CD8-positive, alpha-beta memory T cell (primary cell): Measurements from ENCODE around the gene COG5. TPM values are rescaled to one million over a fixed set of nuclear protein-coding genes. Genes with fewer than 3 reads are reported as not detected.

ENCODE experiments used
- CTCF ChIA-PET: fragments of 350-600 bp; sonication (Branson Sonifier 250); formaldehyde crosslinking; loops from one replicate; lab custom pipeline; 2021; ENCODE audit warnings: antibody characterized with exemption; lab: Charles Lee
- POLR2A ChIA-PET: fragments of 350-600 bp; sonication (Branson Sonifier 250); formaldehyde crosslinking; loops from one replicate; lab custom pipeline; 2021; ENCODE audit warnings: antibody characterized with exemption; lab: Charles Lee
- DNase-seq, 5 donors: peaks; one replicate each; pipeline versions ENCODE4 v3.0.0 to v3.0.0-alpha.2; 2020 to 2022; ENCODE audit warnings: mixed read lengths in 1 of 5
- H3K27ac ChIP-seq: one replicate; pipeline ENCODE4 v1.7.0; 2013; ENCODE audit warnings: low read depth, mild to moderate bottlenecking, low read length, moderate library complexity
- H3K27me3 ChIP-seq: 2 replicates; pipeline ENCODE4 v1.7.0; 2013; ENCODE audit warnings: low read length, mild to moderate bottlenecking; ENCODE audit not compliant: insufficient read depth, poor library complexity, severe bottlenecking
- H3K36me3 ChIP-seq: 2 replicates; pipeline ENCODE4 v1.7.0; 2013; ENCODE audit warnings: mild to moderate bottlenecking, low read length, moderate library complexity; ENCODE audit not compliant: insufficient read depth
- H3K4me1 ChIP-seq: 2 replicates; pipeline ENCODE4 v1.7.0; 2013; ENCODE audit warnings: mild to moderate bottlenecking, low read length, moderate library complexity; ENCODE audit not compliant: insufficient read depth
- H3K4me3 ChIP-seq: 2 replicates; pipeline ENCODE4 v1.7.0; 2013; ENCODE audit warnings: mild to moderate bottlenecking, low read length
- H3K9me3 ChIP-seq: 2 replicates; pipeline ENCODE4 v1.7.0; 2013; ENCODE audit warnings: mild to moderate bottlenecking, low read length
- H3K27ac Mint-ChIP-seq, 8 donors: one replicate each; pipeline ENCODE4 v1.8.0; 2020 to 2021; ENCODE audit warnings: mixed read lengths in 8 of 8, mild to moderate bottlenecking in 6 of 8, inconsistent platforms in 3 of 8, moderate library complexity in 3 of 8
- H3K27me3 Mint-ChIP-seq, 2 donors: one replicate each; pipeline ENCODE4 v1.8.0; 2020 to 2021; ENCODE audit warnings: mixed read lengths in 2 of 2, mild to moderate bottlenecking in 1 of 2, moderate library complexity in 1 of 2
- H3K36me3 Mint-ChIP-seq, 3 donors: one replicate each; pipeline ENCODE4 v1.8.0; 2020 to 2021; ENCODE audit warnings: mixed read lengths in 3 of 3, inconsistent platforms in 1 of 3, mild to moderate bottlenecking in 1 of 3
- H3K4me1 Mint-ChIP-seq, 3 donors: one replicate each; pipeline ENCODE4 v1.8.0; 2020 to 2021; ENCODE audit warnings: mixed read lengths in 3 of 3, inconsistent platforms in 1 of 3, mild to moderate bottlenecking in 1 of 3
- H3K4me3 Mint-ChIP-seq, 7 donors: one replicate each; pipeline ENCODE4 v1.8.0; 2020 to 2021; ENCODE audit warnings: mixed read lengths in 7 of 7, mild to moderate bottlenecking in 6 of 7, moderate library complexity in 4 of 7, inconsistent platforms in 2 of 7
- H3K9me3 Mint-ChIP-seq, 5 donors: one replicate each; pipeline ENCODE4 v1.8.0; 2020 to 2022; ENCODE audit warnings: mixed read lengths in 5 of 5, mild to moderate bottlenecking in 3 of 5, moderate library complexity in 2 of 5, inconsistent platforms in 1 of 5
- polyA plus RNA-seq: library from polyadenylated mRNA; unstranded; fragments of 300-500 nt; fragmentation: Illumina TruSeq; gene quantifications from one replicate; pipeline ENCODE4 v1.2.3, GENCODE V29; 2021
- total RNA-seq, 2 experiments: library from RNA; stranded (reverse); gene quantifications; one replicate each; pipeline ENCODE4 v1.2.3, GENCODE V29; 2021

COG5 gene
- total and polyA plus RNA-seq, 3 experiments from 2014 or later = 29.2 to 39.4 (median 38.9) TPM

- peaks cover 15 to 93% (median 24%) of the 10 kb centered on the region in 3 donors for H3K36me3 Mint-ChIP-seq
- Histone ChIP-seq H3K27me3 (no peaks in the 10 kb centered on the region), H3K27ac (no peak overlapping the region), H3K4me3 (no peak overlapping the region), H3K4me1 (no peaks in the 10 kb centered on the region), H3K9me3 (no peaks in the 10 kb centered on the region), H3K36me3 (peaks cover 23% of the 10 kb centered on the region)
- DNase-seq = no peak
- POLR2A ChIA-PET = no interaction called here
- peak overlapping the region in 2 of 8 donors; percentile 56 to 74 for H3K27ac Mint-ChIP-seq
- CTCF ChIA-PET = interaction anchor here (0.6 to 2.3 kb wide), 3 partner anchors 9 to 468 kb away, joined by 3 to 5 read pairs (median 4); no protein-coding TSS in a partner anchor
- H3K4me1 Mint-ChIP-seq = peaks cover 0 to 2% (median 0%) of the 10 kb centered on the region in 3 donors
- no peak overlapping the region for H3K4me3 Mint-ChIP-seq
- no peaks in the 10 kb centered on the region for H3K9me3 Mint-ChIP-seq
- H3K27me3 Mint-ChIP-seq = no peaks in the 10 kb centered on the region
Measured at GRCh38 chr7:107206706-107207105, 357.0 kb downstream of the COG5 start.

GRCh38 chr7:107206136-107206535, 357.6 kb downstream of the COG5 start:
- no peak overlapping the region for H3K4me3 ChIP-seq

GRCh38 chr7:107203607-107204006, 360.1 kb downstream of the COG5 start:
- H3K27me3 ChIP-seq = no peaks in the 10 kb centered on the region
- H3K9me3 ChIP-seq = no peaks in the 10 kb centered on the region
- Mint-ChIP-seq H3K27me3 (no peaks in the 10 kb centered on the region), H3K4me3 (no peak overlapping the region), H3K36me3 (peaks cover 5 to 94% (median 23%) of the 10 kb centered on the region in 3 donors), H3K9me3 (no peaks in the 10 kb centered on the region), H3K27ac (peak overlapping the region in 3 of 8 donors; percentile 20 to 51 (median 21)), H3K4me1 (peaks cover 0 to 2% (median 0%) of the 10 kb centered on the region in 3 donors)
- DNase-seq = no peak
- POLR2A ChIA-PET = no interaction called here
- peaks cover 52% of the 10 kb centered on the region for H3K36me3 ChIP-seq
- CTCF ChIA-PET = interaction anchor here (1.2 kb wide), 1 partner anchor 11 kb away, joined by 3 read pairs; no protein-coding TSS in a partner anchor
- no peak overlapping the region for H3K4me3 ChIP-seq
- H3K4me1 ChIP-seq = no peaks in the 10 kb centered on the region
- H3K27ac ChIP-seq = no peak overlapping the region

More at GRCh38 chr7:107206136-107206535, 357.6 kb downstream of the COG5 start:
- Histone ChIP-seq H3K4me1 (no peaks in the 10 kb centered on the region), H3K27ac (no peak overlapping the region), H3K27me3 (no peaks in the 10 kb centered on the region), H3K9me3 (no peaks in the 10 kb centered on the region), H3K36me3 (peaks cover 28% of the 10 kb centered on the region)
- Mint-ChIP-seq H3K4me3 (no peak overlapping the region), H3K4me1 (peaks cover 0 to 2% (median 0%) of the 10 kb centered on the region in 3 donors), H3K9me3 (no peaks in the 10 kb centered on the region), H3K27me3 (no peaks in the 10 kb centered on the region), H3K36me3 (peaks cover 15 to 94% (median 24%) of the 10 kb centered on the region in 3 donors), H3K27ac (peak overlapping the region in 1 of 8 donors; percentile 74)
- POLR2A ChIA-PET = no interaction called here
- DNase-seq = no peak
- CTCF ChIA-PET = interaction anchor here (0.6 to 2.3 kb wide), 4 partner anchors 9 to 469 kb away, joined by 3 to 5 read pairs (median 4); no protein-coding TSS in a partner anchor

GRCh38 chr7:107201795-107202450, 361.8 kb downstream of the COG5 start:
- peaks cover 54% of the 10 kb centered on the region for H3K36me3 ChIP-seq
- peaks cover 2 to 3% (median 2%) of the 10 kb centered on the region in 3 donors for H3K4me1 Mint-ChIP-seq
- POLR2A ChIA-PET = interaction anchor here (0.6 kb wide), 1 partner anchor 52 kb away, joined by 3 read pairs; no protein-coding TSS in a partner anchor
- peaks cover 5 to 94% (median 27%) of the 10 kb centered on the region in 3 donors for H3K36me3 Mint-ChIP-seq
- peak in 1 of 5 donors; percentile 8 for DNase-seq
- no peaks in the 10 kb centered on the region for H3K9me3 ChIP-seq
- H3K4me1 ChIP-seq = no peaks in the 10 kb centered on the region
- H3K9me3 Mint-ChIP-seq = no peaks in the 10 kb centered on the region
- H3K4me3 Mint-ChIP-seq = no peak overlapping the region
- peak overlapping the region in 3 of 8 donors; percentile 5 to 36 (median 22) for H3K27ac Mint-ChIP-seq
- H3K27me3 Mint-ChIP-seq = no peaks in the 10 kb centered on the region
- CTCF ChIA-PET = interaction anchor here (1.1 to 1.2 kb wide), 3 partner anchors 10 to 55 kb away, joined by 3 read pairs; no protein-coding TSS in a partner anchor
- no peak overlapping the region for H3K4me3 ChIP-seq
- no peaks in the 10 kb centered on the region for H3K27me3 ChIP-seq
- H3K27ac ChIP-seq = no peak overlapping the region

- peaks cover 4 to 18% (median 8%) of the 10 kb centered on the region in 3 donors for H3K4me1 Mint-ChIP-seq
- no peak for DNase-seq
- Histone ChIP-seq H3K4me3 (no peak overlapping the region), H3K4me1 (no peaks in the 10 kb centered on the region), H3K27me3 (no peaks in the 10 kb centered on the region), H3K9me3 (no peaks in the 10 kb centered on the region), H3K27ac (no peak overlapping the region), H3K36me3 (peaks cover 64% of the 10 kb centered on the region)
- ChIA-PET CTCF (interaction anchor here (1.0 to 1.3 kb wide), 3 partner anchors 10 to 29 kb away, joined by 3 read pairs; no protein-coding TSS in a partner anchor), POLR2A (no interaction called here)
- H3K36me3 Mint-ChIP-seq = peaks cover 0 to 89% (median 28%) of the 10 kb centered on the region in 3 donors
- no peaks in the 10 kb centered on the region for H3K27me3 Mint-ChIP-seq
- peak overlapping the region in 3 of 8 donors; percentile 5 to 59 (median 12) for H3K27ac Mint-ChIP-seq
- no peak overlapping the region for H3K4me3 Mint-ChIP-seq
- H3K9me3 Mint-ChIP-seq = no peaks in the 10 kb centered on the region
Measured at GRCh38 chr7:107196834-107197610, 366.7 kb downstream of the COG5 start.

GRCh38 chr7:107194052-107194451, 369.7 kb downstream of the COG5 start:
- ChIA-PET CTCF (interaction anchor here (1.0 to 1.1 kb wide), 2 partner anchors 12 to 25 kb away, joined by 3 to 5 read pairs; partner anchors contain the start of gene HBP1), POLR2A (interaction anchor here (0.5 kb wide), 1 partner anchor 22 kb away, joined by 4 read pairs; no protein-coding TSS in a partner anchor)
- H3K36me3 Mint-ChIP-seq = peaks cover 0 to 86% (median 27%) of the 10 kb centered on the region in 3 donors
- DNase-seq = no peak
- peaks cover 4 to 21% (median 8%) of the 10 kb centered on the region in 3 donors for H3K4me1 Mint-ChIP-seq
- H3K27me3 Mint-ChIP-seq = no peaks in the 10 kb centered on the region
- H3K27me3 ChIP-seq = no peaks in the 10 kb centered on the region
- H3K4me3 ChIP-seq = no peak overlapping the region
- H3K27ac Mint-ChIP-seq = peak overlapping the region in 3 of 8 donors; percentile 6 to 62 (median 26)
- no peaks in the 10 kb centered on the region for H3K9me3 Mint-ChIP-seq
- H3K4me3 Mint-ChIP-seq = no peak overlapping the region
- peaks cover 62% of the 10 kb centered on the region for H3K36me3 ChIP-seq
- H3K9me3 ChIP-seq = no peaks in the 10 kb centered on the region
- H3K27ac ChIP-seq = no peak overlapping the region
- H3K4me1 ChIP-seq = no peaks in the 10 kb centered on the region

GRCh38 chr7:107190090-107190489, 373.6 kb downstream of the COG5 start:
- no peaks in the 10 kb centered on the region for H3K9me3 Mint-ChIP-seq
- POLR2A ChIA-PET = interaction anchor here (1.3 kb wide), 1 partner anchor 21 kb away, joined by 5 read pairs; the partner anchor contains the start of gene HBP1
- H3K27me3 ChIP-seq = no peaks in the 10 kb centered on the region
- H3K36me3 ChIP-seq = peaks cover 68% of the 10 kb centered on the region
- no peak overlapping the region for H3K27ac Mint-ChIP-seq
- no peaks in the 10 kb centered on the region for H3K9me3 ChIP-seq
- no peaks in the 10 kb centered on the region for H3K27me3 Mint-ChIP-seq
- H3K27ac ChIP-seq = no peak overlapping the region
- DNase-seq = no peak
- no peak overlapping the region for H3K4me3 Mint-ChIP-seq
- CTCF ChIA-PET = no interaction called here
- H3K4me3 ChIP-seq = no peak overlapping the region
- peaks cover 17 to 35% (median 19%) of the 10 kb centered on the region in 3 donors for H3K4me1 Mint-ChIP-seq
- no peaks in the 10 kb centered on the region for H3K4me1 ChIP-seq
- peaks cover 12 to 87% (median 40%) of the 10 kb centered on the region in 3 donors for H3K36me3 Mint-ChIP-seq
